Endothelial cell of umbilical vein (primary cell): Measurements from ENCODE around the gene CCSER1. TPM values are rescaled to one million over a fixed set of nuclear protein-coding genes. Genes with fewer than 3 reads are reported as not detected.

Experiments
- BruUV-seq: library from RNA; stranded (reverse); fragments of 400-500 nt; replicated peaks from 2 replicates; lab custom pipeline; 2021; lab: Mats Ljungman, UMichigan
- CTCF ChIA-PET: fragments of 300-600, 350-600 bp; sonication (Branson Sonifier 250); formaldehyde crosslinking; loops from one replicate; lab custom pipeline; 2021; ENCODE audit warnings: antibody characterized with exemption, inconsistent platforms; lab: Charles Lee
- POLR2A ChIA-PET: fragments of 300-600, 350-600 bp; sonication (Branson Sonifier 250); formaldehyde crosslinking; loops from one replicate; lab custom pipeline; 2021; ENCODE audit warnings: antibody characterized with exemption, inconsistent platforms; lab: Charles Lee
- DNase-seq: peaks from one replicate; pipeline ENCODE4 v3.0.0-alpha.2; 2011; ENCODE audit warnings: low read depth, low spot score
- FAIRE-seq: peaks from 2 replicates; lab custom pipeline; 2011; peaks lifted over from hg19 to GRCh38; lab: Jason Lieb, UNC
- H2AFZ ChIP-seq: 2 replicates; pipeline ENCODE4 v1.6.0; 2012; ENCODE audit warnings: low read depth, low read length, control low read depth, inconsistent platforms
- H3K27ac ChIP-seq: 2 replicates; pipeline ENCODE4 v1.5.1; 2011; ENCODE audit warnings: low read depth, mild to moderate bottlenecking, control low read depth, low read length, moderate library complexity; ENCODE audit not compliant: insufficient read depth
- H3K27me3 ChIP-seq, 2 experiments: 2 replicates each; pipeline versions ENCODE4 v1.6.0 to v1.6.1; 2011; ENCODE audit warnings: low read length in 2 of 2, mixed read lengths in 1 of 2; ENCODE audit not compliant: control insufficient read depth in 2 of 2, insufficient read depth in 2 of 2
- H3K36me3 ChIP-seq, 2 experiments: 2 replicates in 1 of 2; 3 replicates in 1 of 2; pipeline ENCODE4 v1.5.1; 2011; ENCODE audit warnings: low read length in 2 of 2, mild to moderate bottlenecking in 1 of 2, moderate library complexity in 1 of 2; ENCODE audit not compliant: control insufficient read depth in 2 of 2, insufficient read depth in 2 of 2; ENCODE audit errors: extremely low read depth in 1 of 2
- H3K4me1 ChIP-seq: 3 replicates; pipeline ENCODE4 v1.5.1; 2011; ENCODE audit warnings: mild to moderate bottlenecking, low read length; ENCODE audit not compliant: control insufficient read depth, insufficient read depth; ENCODE audit errors: extremely low read depth
- H3K4me2 ChIP-seq: 2 replicates; pipeline ENCODE4 v1.6.1; 2011; ENCODE audit warnings: low read length, control low read depth, mixed read lengths; ENCODE audit not compliant: insufficient read depth
- H3K4me3 ChIP-seq, 3 experiments: fragments of 200-600 bp in 1 of 3; sonication (generic), shearing (Covaris generic) in 1 of 3; replicated peaks in 1 of 3; 2 replicates each; pipeline ENCODE4 v1.5.1; 2011 to 2016; ENCODE audit warnings: control low read depth in 3 of 3, low read length in 3 of 3, mild to moderate bottlenecking in 2 of 3, inconsistent platforms in 1 of 3, low read depth in 1 of 3, moderate library complexity in 1 of 3; ENCODE audit not compliant: insufficient read depth in 1 of 3
- H3K79me2 ChIP-seq: 2 replicates; pipeline ENCODE4 v1.6.0; 2012; ENCODE audit warnings: low read length, inconsistent platforms; ENCODE audit not compliant: control insufficient read depth, insufficient read depth
- H3K9ac ChIP-seq: replicated peaks from 2 replicates; pipeline ENCODE3; 2011; ENCODE audit warnings: low read length, control low read depth; ENCODE audit not compliant: insufficient read depth; ENCODE audit errors: extremely low read depth
- H3K9me1 ChIP-seq: replicated peaks from 3 replicates; pipeline ENCODE4 v1.6.0; 2011; ENCODE audit warnings: mild to moderate bottlenecking, low read length; ENCODE audit not compliant: control insufficient read depth, insufficient read depth; ENCODE audit errors: extremely low read depth
- H3K9me3 ChIP-seq: replicated peaks from 2 replicates; pipeline ENCODE4 v1.5.1; 2012; ENCODE audit warnings: low read length, inconsistent platforms; ENCODE audit not compliant: control insufficient read depth, insufficient read depth
- H4K20me1 ChIP-seq: replicated peaks from 2 replicates; pipeline ENCODE3; 2011; ENCODE audit warnings: mild to moderate bottlenecking, low read length; ENCODE audit not compliant: control insufficient read depth, insufficient read depth; ENCODE audit errors: extremely low read depth
- EZH2 ChIP-seq: IDR thresholded peaks from 2 replicates; pipeline ENCODE4 v1.6.1; 2012; ENCODE audit warnings: borderline replicate concordance, low read depth, mild to moderate bottlenecking, moderate library complexity, low read length, inconsistent platforms; ENCODE audit not compliant: severe bottlenecking
- FOS ChIP-seq: IDR thresholded peaks from 2 replicates; pipeline ENCODE4 v1.6.1; 2011; ENCODE audit warnings: mild to moderate bottlenecking, low read length, moderate library complexity, borderline replicate concordance; ENCODE audit not compliant: insufficient read depth
- GATA2 ChIP-seq: IDR thresholded peaks from 2 replicates; pipeline ENCODE4 v1.7.0; 2011; ENCODE audit warnings: low read depth, mild to moderate bottlenecking, moderate library complexity, mixed read lengths, low read length; ENCODE audit not compliant: insufficient read length, insufficient read depth
- JUN ChIP-seq: IDR thresholded peaks from 2 replicates; pipeline ENCODE4 v1.6.1; 2011; ENCODE audit warnings: borderline replicate concordance, low read depth; ENCODE audit not compliant: insufficient read length, insufficient read depth
- MYC ChIP-seq: IDR thresholded peaks from one replicate; pipeline ENCODE4 v1.6.1; 2011; ENCODE audit warnings: mild to moderate bottlenecking, low read depth, low read length
- POLR2A ChIP-seq: IDR thresholded peaks from 2 replicates; pipeline ENCODE4 v1.6.1; 2012; ENCODE audit warnings: low read depth, mild to moderate bottlenecking, control low read depth, low read length
- POLR2AphosphoS5 ChIP-seq: IDR thresholded peaks from 2 replicates; pipeline ENCODE4 v1.6.1; 2012; ENCODE audit warnings: low read depth, mild to moderate bottlenecking, control low read depth, low read length, moderate library complexity; ENCODE audit not compliant: insufficient read depth
- dilution Hi-C: fragments of 300-500 bp; cut with MboI; formaldehyde crosslinking; loops from one replicate; pipeline ENCODE4 v1.15.0; 2019; ENCODE audit warnings: low sequenced_read_pairs; ENCODE audit not compliant: extremely low pct_ligation_motif_present
- intact Hi-C: fragments of 100-400 bp; cut with micrococcal nuclease; formaldehyde crosslinking; loops from one replicate; pipeline ENCODE4 v1.10.0; 2022
- polyA plus RNA-seq, 4 experiments: library from polyadenylated mRNA; depleted of rRNA in 3 of 4; stranded (reverse) in 3 of 4; unstranded in 1 of 4; fragments of >200 nt; gene quantifications; 2 replicates each; pipeline versions ENCODE4 v1.2.1 to v1.2.3, GENCODE V29; 2011 to 2012; ENCODE audit warnings: missing spikeins in 1 of 4
- total RNA-seq: library from RNA; stranded (reverse); gene quantifications from 2 replicates; pipeline ENCODE4 v1.2.3, GENCODE V29; 2021
- TF ChIP-seq, protein P1 (sequence below), 2 donors: IDR thresholded peaks; 1 replicate in 1 of 2; 2 replicates in 1 of 2; pipeline ENCODE4 v1.5.1; 2011; ENCODE audit warnings: low read length in 2 of 2, mild to moderate bottlenecking in 2 of 2, moderate library complexity in 2 of 2, control low read depth in 1 of 2, inconsistent platforms in 1 of 2, low read depth in 1 of 2; ENCODE audit not compliant: insufficient read depth in 1 of 2; ENCODE audit errors: extremely low read depth in 1 of 2
- TF ChIP-seq, protein P2 (sequence below): IDR thresholded peaks from 2 replicates; pipeline ENCODE4 v1.6.1; 2011; ENCODE audit not compliant: insufficient read depth, insufficient read length

The CCSER1 gene
- total and polyA plus RNA-seq, 2 donors (not counting 3 experiments of a cell fraction or from before 2014, with no cell fraction given), result 0.11 to 1.8 TPM

DNA sequence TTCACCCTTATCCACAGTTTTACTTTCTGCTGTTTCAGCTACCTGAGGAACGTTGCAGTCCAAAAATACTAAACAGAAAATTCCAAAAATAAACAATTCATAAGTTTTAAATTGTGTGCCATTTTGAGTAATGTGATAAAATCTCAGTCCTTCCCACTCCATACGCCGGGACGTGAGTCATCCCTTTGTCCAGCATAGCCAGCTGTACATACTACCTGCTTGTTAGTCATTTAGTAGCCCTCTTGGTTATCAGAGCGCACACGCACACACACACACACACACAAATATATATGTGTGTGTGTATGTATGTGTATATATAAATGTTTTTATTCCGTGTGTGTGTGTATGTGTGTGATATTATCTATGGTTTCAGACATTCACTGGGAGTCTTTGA is 4.8 kb upstream of the CCSER1 start:
- intact Hi-C loops, result loop anchor here (10.0 kb wide), 1 partner anchor 638 kb away; no protein-coding TSS in a partner anchor
- FAIRE-seq (peak; percentile 70), DNase-seq (peak; percentile 79)
- CTCF ChIA-PET, result no interaction called here
- no peaks in the 10 kb centered on the region for H3K9me3 ChIP-seq
- BruUV-seq, result no TSS peak
- no peak overlapping the region for H3K4me2 ChIP-seq
- no peak overlapping the region for H3K9ac ChIP-seq
- POLR2A ChIA-PET, result interaction anchor here (0.7 kb wide), 1 partner anchor 53 kb away, joined by 3 read pairs; no protein-coding TSS in a partner anchor
- TF ChIP-seq POLR2AphosphoS5 (no peak), GATA2 (peak; percentile 85), JUN (peak; percentile 92), FOS (peak; percentile 75)
- TF ChIP-seq, protein P1, sequence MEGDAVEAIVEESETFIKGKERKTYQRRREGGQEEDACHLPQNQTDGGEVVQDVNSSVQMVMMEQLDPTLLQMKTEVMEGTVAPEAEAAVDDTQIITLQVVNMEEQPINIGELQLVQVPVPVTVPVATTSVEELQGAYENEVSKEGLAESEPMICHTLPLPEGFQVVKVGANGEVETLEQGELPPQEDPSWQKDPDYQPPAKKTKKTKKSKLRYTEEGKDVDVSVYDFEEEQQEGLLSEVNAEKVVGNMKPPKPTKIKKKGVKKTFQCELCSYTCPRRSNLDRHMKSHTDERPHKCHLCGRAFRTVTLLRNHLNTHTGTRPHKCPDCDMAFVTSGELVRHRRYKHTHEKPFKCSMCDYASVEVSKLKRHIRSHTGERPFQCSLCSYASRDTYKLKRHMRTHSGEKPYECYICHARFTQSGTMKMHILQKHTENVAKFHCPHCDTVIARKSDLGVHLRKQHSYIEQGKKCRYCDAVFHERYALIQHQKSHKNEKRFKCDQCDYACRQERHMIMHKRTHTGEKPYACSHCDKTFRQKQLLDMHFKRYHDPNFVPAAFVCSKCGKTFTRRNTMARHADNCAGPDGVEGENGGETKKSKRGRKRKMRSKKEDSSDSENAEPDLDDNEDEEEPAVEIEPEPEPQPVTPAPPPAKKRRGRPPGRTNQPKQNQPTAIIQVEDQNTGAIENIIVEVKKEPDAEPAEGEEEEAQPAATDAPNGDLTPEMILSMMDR (IDR thresholded peaks at IDR 0.05; ENCODE audit: extremely low read depth in 1 of 2, insufficient read depth in 1 of 2, low read depth in 1 of 2, low read length in 2 of 2), result no peak
- H3K27ac ChIP-seq, result no peak overlapping the region
- H3K79me2 ChIP-seq, result no peaks in the 10 kb centered on the region
- H3K4me3 ChIP-seq, result no peak overlapping the region
- no peak overlapping the region for H2AFZ ChIP-seq
- no peaks in the 10 kb centered on the region for H3K9me1 ChIP-seq
- dilution Hi-C loops, result no loop called here
- H3K36me3 ChIP-seq, result no peaks in the 10 kb centered on the region
- H4K20me1 ChIP-seq, result no peaks in the 10 kb centered on the region
- no peaks in the 10 kb centered on the region for H3K27me3 ChIP-seq
- peaks cover 5% of the 10 kb centered on the region for H3K4me1 ChIP-seq

DNA sequence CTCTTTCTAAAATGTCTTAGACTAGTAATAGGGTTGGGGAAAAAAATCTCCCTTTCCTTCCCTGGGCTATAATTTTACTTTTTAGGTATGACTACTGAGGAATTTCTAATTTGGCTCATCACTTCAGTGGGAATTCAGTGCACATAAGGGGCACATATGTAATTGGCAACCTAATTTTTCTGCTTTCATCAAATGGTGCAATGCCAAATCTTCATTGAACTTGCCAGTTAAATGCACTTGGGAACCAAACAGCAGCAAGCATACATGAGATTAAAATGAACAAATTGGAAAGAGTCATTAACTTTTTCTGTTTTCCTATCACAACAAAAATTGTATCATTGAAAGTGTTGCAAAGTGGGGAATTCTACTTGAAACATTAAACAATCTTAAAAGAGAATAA is 2.9 kb upstream of the CCSER1 start:
- dilution Hi-C loops (no loop called here), intact Hi-C loops (loop anchor here (10.0 kb wide), 1 partner anchor 639 kb away; no protein-coding TSS in a partner anchor)

More for the DNA sequence above, 2.9 kb upstream of the CCSER1 start:
- no peaks in the 10 kb centered on the region for H3K9me1 ChIP-seq
- no peaks in the 10 kb centered on the region for H3K36me3 ChIP-seq
- H3K9ac ChIP-seq, result no peak overlapping the region
- no peak for TF ChIP-seq EZH2
- no peak for TF ChIP-seq MYC
- TF ChIP-seq POLR2A, result no peak
- no peak for TF ChIP-seq GATA2
- no peak for TF ChIP-seq FOS
- no peak for TF ChIP-seq POLR2AphosphoS5
- TF ChIP-seq, protein P1 (IDR thresholded peaks at IDR 0.05; ENCODE audit: extremely low read depth in 1 of 2, insufficient read depth in 1 of 2, low read depth in 1 of 2, low read length in 2 of 2), result no peak
- TF ChIP-seq, protein P2, sequence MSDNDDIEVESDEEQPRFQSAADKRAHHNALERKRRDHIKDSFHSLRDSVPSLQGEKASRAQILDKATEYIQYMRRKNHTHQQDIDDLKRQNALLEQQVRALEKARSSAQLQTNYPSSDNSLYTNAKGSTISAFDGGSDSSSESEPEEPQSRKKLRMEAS, result no peak
- no peak for TF ChIP-seq JUN
- no peak overlapping the region for H3K27ac ChIP-seq
- H3K79me2 ChIP-seq, result no peaks in the 10 kb centered on the region
- FAIRE-seq (no peak), DNase-seq (no peak)
- no peaks in the 10 kb centered on the region for H4K20me1 ChIP-seq
- no peak overlapping the region for H3K4me2 ChIP-seq
- H3K4me1 ChIP-seq, result peaks cover 13% of the 10 kb centered on the region
- BruUV-seq, result no TSS peak
- no peak overlapping the region for H2AFZ ChIP-seq
- H3K27me3 ChIP-seq, result peaks cover 2 to 4% of the 10 kb centered on the region in 2 experiments
- no peaks in the 10 kb centered on the region for H3K9me3 ChIP-seq
- POLR2A ChIA-PET, result no interaction called here
- CTCF ChIA-PET, result no interaction called here
- no peak overlapping the region for H3K4me3 ChIP-seq
